GM23338 (cell line): ENCODE results near the gene ABO. TPM values are rescaled to one million over a fixed set of nuclear protein-coding genes. Genes with fewer than 3 reads are reported as not detected.

Experiments
- ATAC-seq: fragments of 200-7000 bp; cut with Tn5 transposase; 3 replicates; pipeline ENCODE4 v1.9.1; 2020
- DNase-seq: peaks from one replicate; pipeline ENCODE4 v3.0.0-alpha.2; 2015; ENCODE audit warnings: low spot score
- H2AFZ ChIP-seq: fragments of 200-600 bp; sonication (generic); 2 replicates; pipeline ENCODE4 v1.8.0; 2016; ENCODE audit warnings: antibody characterized with exemption, mild to moderate bottlenecking, moderate library complexity
- H3F3A ChIP-seq: fragments of 200-600 bp; sonication (generic); replicated peaks from 2 replicates; pipeline ENCODE4 v1.8.0; 2017; ENCODE audit warnings: antibody characterized with exemption, mixed run types, low read depth
- H3K27ac ChIP-seq: fragments of 200-600 bp; sonication (generic); 2 replicates; pipeline ENCODE4 v1.6.1; 2016; ENCODE audit warnings: low read depth
- H3K27me3 ChIP-seq: fragments of 200-600 bp; sonication (generic); 2 replicates; pipeline ENCODE4 v1.8.0; 2016; ENCODE audit warnings: mild to moderate bottlenecking, mixed run types, moderate library complexity; ENCODE audit not compliant: insufficient read depth
- H3K36me3 ChIP-seq: fragments of 200-600 bp; sonication (generic); 2 replicates; pipeline ENCODE4 v1.8.0; 2016; ENCODE audit warnings: mild to moderate bottlenecking; ENCODE audit not compliant: insufficient read depth
- H3K4me1 ChIP-seq: fragments of 200-600 bp; sonication (generic); 2 replicates; pipeline ENCODE4 v1.8.0; 2016; ENCODE audit warnings: mild to moderate bottlenecking, moderate library complexity; ENCODE audit not compliant: insufficient read depth
- H3K4me2 ChIP-seq: fragments of 200-600 bp; sonication (generic); 2 replicates; pipeline ENCODE4 v1.7.1; 2017; ENCODE audit warnings: mixed run types
- H3K4me3 ChIP-seq: fragments of 200-600 bp; sonication (generic); 2 replicates; pipeline ENCODE4 v1.6.1; 2016; ENCODE audit warnings: mixed run types
- H3K79me2 ChIP-seq: fragments of 200-600 bp; sonication (generic); replicated peaks from 2 replicates; pipeline ENCODE4 v1.8.0; 2017; ENCODE audit warnings: mild to moderate bottlenecking; ENCODE audit not compliant: insufficient read depth
- H3K9me2 ChIP-seq: fragments of 200-600 bp; sonication (generic); 2 replicates; pipeline ENCODE4 v1.8.0; 2017; ENCODE audit not compliant: insufficient read depth
- H4K20me1 ChIP-seq: fragments of 200-600 bp; sonication (generic); replicated peaks from 2 replicates; pipeline ENCODE4 v1.8.0; 2017; ENCODE audit warnings: mild to moderate bottlenecking; ENCODE audit not compliant: insufficient read depth
- H3K27ac Mint-ChIP-seq: 2 replicates; pipeline ENCODE4 v1.8.0; 2020; ENCODE audit warnings: inconsistent platforms, mild to moderate bottlenecking, moderate library complexity, mixed read lengths
- H3K27me3 Mint-ChIP-seq: 3 replicates; pipeline ENCODE4 v1.8.0; 2022; ENCODE audit warnings: low read depth, mild to moderate bottlenecking, moderate library complexity, mixed read lengths, inconsistent platforms; ENCODE audit not compliant: insufficient read depth, poor library complexity
- H3K36me3 Mint-ChIP-seq: 3 replicates; pipeline ENCODE4 v1.8.0; 2021; ENCODE audit warnings: low read depth, mild to moderate bottlenecking, inconsistent platforms, moderate library complexity, mixed read lengths
- H3K4me1 Mint-ChIP-seq: 3 replicates; pipeline ENCODE4 v1.8.0; 2020; ENCODE audit warnings: mild to moderate bottlenecking, inconsistent platforms, mixed read lengths
- H3K4me3 Mint-ChIP-seq: 3 replicates; pipeline ENCODE4 v1.8.0; 2021; ENCODE audit warnings: moderate library complexity, mild to moderate bottlenecking, inconsistent platforms, mixed read lengths
- H3K9me3 Mint-ChIP-seq: 3 replicates; pipeline ENCODE4 v1.8.0; 2020; ENCODE audit warnings: moderate library complexity, mild to moderate bottlenecking, inconsistent platforms, mixed read lengths
- CREB1 ChIP-seq: fragments of 250-450 bp; sonication (Bioruptor Pico); IDR thresholded peaks from 2 replicates; pipeline ENCODE4 v1.5.0; 2020; ENCODE audit warnings: low read depth, mild to moderate bottlenecking, moderate library complexity
- EZH2phosphoT487 ChIP-seq: fragments of 200-600 bp; sonication (generic); IDR thresholded peaks from one replicate; pipeline ENCODE4 v1.8.1; 2018; ENCODE audit warnings: antibody characterized with exemption; ENCODE audit not compliant: unreplicated experiment
- JUNB ChIP-seq: IDR thresholded peaks from one replicate; pipeline ENCODE4 v1.6.1; 2016; ENCODE audit warnings: antibody characterized with exemption; ENCODE audit not compliant: unreplicated experiment
- NANOG ChIP-seq: IDR thresholded peaks from 2 replicates; pipeline ENCODE4 v1.6.1; 2016; ENCODE audit warnings: antibody characterized with exemption, borderline replicate concordance
- POLR2AphosphoS5 ChIP-seq: IDR thresholded peaks from 2 replicates; pipeline ENCODE4 v1.6.1; 2016; ENCODE audit warnings: antibody characterized with exemption, low read depth
- REST ChIP-seq: IDR thresholded peaks from one replicate; pipeline ENCODE4 v1.6.1; 2018; ENCODE audit warnings: antibody characterized with exemption; ENCODE audit not compliant: unreplicated experiment
- STAT1 ChIP-seq: IDR thresholded peaks from one replicate; pipeline ENCODE4 v1.6.1; 2016; ENCODE audit warnings: antibody characterized with exemption; ENCODE audit not compliant: unreplicated experiment
- ZNF114 ChIP-seq: fragments of 250-450 bp; sonication (Bioruptor Pico); IDR thresholded peaks from 2 replicates; pipeline ENCODE4 v1.5.0; 2020; ENCODE audit warnings: mild to moderate bottlenecking, moderate library complexity
- ZNF331 ChIP-seq: fragments of 250-450 bp; sonication (Bioruptor Pico); IDR thresholded peaks from 2 replicates; pipeline ENCODE4 v1.5.0; 2020; ENCODE audit warnings: low read depth, mild to moderate bottlenecking, moderate library complexity
- ZNF462 ChIP-seq: fragments of 250-450 bp; sonication (Bioruptor Pico); IDR thresholded peaks from 2 replicates; pipeline ENCODE4 v1.5.0; 2020; ENCODE audit warnings: mild to moderate bottlenecking, moderate library complexity
- polyA plus RNA-seq: library from polyadenylated mRNA; unstranded; fragments of >200 nt; fragmentation: Nextera tagmentation; extraction: Ambion mirVana; gene quantifications from 2 replicates; pipeline ENCODE4 v1.2.1, GENCODE V29; 2016
- total RNA-seq: library from RNA; depleted of rRNA; stranded (reverse); fragments of >200 nt; shearing (Covaris generic); gene quantifications from 2 replicates; pipeline ENCODE4 v1.2.3, GENCODE V29; 2014
- TF ChIP-seq, protein P1 (sequence below): IDR thresholded peaks from 2 replicates; pipeline ENCODE4 v1.6.1; 2016; ENCODE audit warnings: antibody characterized with exemption

Gene ABO
- total and polyA plus RNA-seq, 2 experiments from 2014 or later: 0.28 to 0.34 TPM

DNA sequence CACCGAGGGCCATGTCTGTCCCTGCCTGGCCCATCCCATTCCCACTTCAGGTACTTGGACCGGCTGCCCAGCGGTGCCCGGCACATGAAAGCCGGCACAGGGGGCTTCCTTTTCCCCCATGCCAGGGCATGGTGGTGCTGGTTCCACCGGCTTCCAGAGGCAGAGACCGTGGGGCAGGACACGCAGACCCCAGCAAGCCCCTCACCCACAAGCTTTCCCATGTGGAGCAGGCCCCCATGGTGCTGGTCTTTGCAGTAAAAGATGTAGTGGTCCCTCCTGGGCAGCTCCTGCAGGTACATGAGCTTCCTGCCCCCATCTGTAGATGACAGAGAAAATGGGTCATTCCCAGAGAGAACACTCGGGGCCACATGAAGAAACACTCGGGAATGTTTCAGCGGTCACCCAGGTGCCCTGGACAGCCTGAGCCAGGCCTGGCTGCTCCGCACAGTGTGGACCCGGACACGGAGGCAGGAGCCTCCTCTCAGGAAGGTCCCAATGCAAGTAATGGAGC lies 67.9 kb downstream of the ABO start (continued):
- TF ChIP-seq, protein P1, sequence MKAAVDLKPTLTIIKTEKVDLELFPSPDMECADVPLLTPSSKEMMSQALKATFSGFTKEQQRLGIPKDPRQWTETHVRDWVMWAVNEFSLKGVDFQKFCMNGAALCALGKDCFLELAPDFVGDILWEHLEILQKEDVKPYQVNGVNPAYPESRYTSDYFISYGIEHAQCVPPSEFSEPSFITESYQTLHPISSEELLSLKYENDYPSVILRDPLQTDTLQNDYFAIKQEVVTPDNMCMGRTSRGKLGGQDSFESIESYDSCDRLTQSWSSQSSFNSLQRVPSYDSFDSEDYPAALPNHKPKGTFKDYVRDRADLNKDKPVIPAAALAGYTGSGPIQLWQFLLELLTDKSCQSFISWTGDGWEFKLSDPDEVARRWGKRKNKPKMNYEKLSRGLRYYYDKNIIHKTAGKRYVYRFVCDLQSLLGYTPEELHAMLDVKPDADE: no peak
- TF ChIP-seq ZNF331 (CRISPR knock-in tag): no peak
- TF ChIP-seq JUNB: no peak
- TF ChIP-seq CREB1: no peak
- no peak for TF ChIP-seq POLR2AphosphoS5
- no peak for TF ChIP-seq EZH2phosphoT487
- TF ChIP-seq STAT1: no peak

DNA sequence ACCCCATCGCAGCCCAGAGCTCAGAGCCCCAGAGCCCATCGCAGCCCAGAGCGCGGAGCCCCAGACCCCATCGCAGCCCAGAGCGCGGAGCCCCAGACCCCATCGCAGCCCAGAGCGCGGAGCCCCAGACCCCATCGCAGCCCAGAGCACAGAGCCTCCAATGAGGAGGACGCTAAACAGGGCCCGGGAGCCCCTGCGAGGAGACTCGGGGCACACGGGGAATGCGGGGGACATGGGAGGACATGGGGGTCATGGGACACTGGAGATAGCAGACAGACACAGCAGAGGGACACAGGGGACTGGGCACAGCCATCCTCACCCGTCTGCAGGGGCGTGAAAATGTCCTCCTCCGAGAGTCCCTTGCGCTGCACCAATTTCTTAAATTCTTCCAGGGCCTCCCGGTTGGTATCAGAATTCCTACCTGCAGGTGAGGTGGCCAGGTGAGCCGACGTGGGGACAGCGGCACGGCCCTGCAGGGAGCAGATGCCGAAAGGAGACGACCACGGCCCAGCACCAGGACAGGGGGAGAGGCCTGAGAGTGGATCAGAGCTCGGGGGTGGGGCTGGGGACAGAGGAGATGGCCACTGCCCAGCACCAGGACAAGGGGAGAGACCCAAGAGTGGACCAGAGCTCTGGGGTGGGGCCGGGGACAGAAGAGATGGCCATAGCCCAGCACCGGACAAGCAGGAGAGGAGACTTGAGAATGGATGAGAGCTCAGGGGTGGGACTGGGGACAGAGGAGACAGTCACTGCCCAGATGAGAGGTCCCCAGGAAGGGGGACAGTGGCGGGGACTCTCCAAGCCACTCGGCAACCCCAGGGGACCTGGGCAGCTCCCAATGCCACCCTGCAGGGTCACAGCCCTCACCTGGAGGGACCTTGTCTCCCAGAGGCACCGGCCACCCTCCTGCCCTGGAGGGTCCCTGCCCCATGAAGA lies 68.7 kb downstream of the ABO start:
- Mint-ChIP-seq H3K4me3 (no peak overlapping the region), H3K27me3 (peaks cover 38% of the 10 kb centered on the region), H3K9me3 (no peaks in the 10 kb centered on the region), H3K27ac (no peak overlapping the region), H3K4me1 (no peaks in the 10 kb centered on the region), H3K36me3 (no peaks in the 10 kb centered on the region)
- no peaks in the 10 kb centered on the region for H4K20me1 ChIP-seq
- peaks cover 24% of the 10 kb centered on the region; the same call in 1 of the 2 replicates for H3K27me3 ChIP-seq
- ATAC-seq (no peak), DNase-seq (no peak)
- H3K4me2 ChIP-seq: no peak overlapping the region
- H3K9me2 ChIP-seq: no peaks in the 10 kb centered on the region
- no peaks in the 10 kb centered on the region for H3F3A ChIP-seq
- no peak overlapping the region for H3K27ac ChIP-seq
- no peaks in the 10 kb centered on the region for H3K4me1 ChIP-seq
- no peak overlapping the region for H2AFZ ChIP-seq
- H3K36me3 ChIP-seq: no peaks in the 10 kb centered on the region
- H3K4me3 ChIP-seq: no peak overlapping the region
- no peaks in the 10 kb centered on the region for H3K79me2 ChIP-seq
- TF ChIP-seq POLR2AphosphoS5: no peak
- TF ChIP-seq CREB1: no peak
- no peak for TF ChIP-seq ZNF462
- TF ChIP-seq EZH2phosphoT487: no peak
- no peak for TF ChIP-seq REST
- TF ChIP-seq ZNF331 (CRISPR knock-in tag): no peak
- no peak for TF ChIP-seq JUNB
- no peak for TF ChIP-seq NANOG
- no peak for TF ChIP-seq ZNF114 (CRISPR knock-in tag)
